B cell (primary cell): ENCODE data around the gene P2RX7. TPM values are rescaled to one million over a fixed set of nuclear protein-coding genes. Genes with fewer than 3 reads are reported as not detected.

Experiments
- ATAC-seq: fragments of 200-7000 bp; cut with Tn5 transposase; one replicate; pipeline ENCODE4 v1.10.0; 2021; ENCODE audit warnings: low read depth, mild to moderate bottlenecking, moderate number of reproducible peaks, moderate library complexity
- CTCF ChIA-PET: fragments of 350-600 bp; sonication (Branson Sonifier 250); formaldehyde crosslinking; loops from one replicate; lab custom pipeline; 2021; ENCODE audit warnings: antibody characterized with exemption, inconsistent platforms; lab: Charles Lee
- POLR2A ChIA-PET: fragments of 350-600 bp; sonication (Branson Sonifier 250); formaldehyde crosslinking; loops from one replicate; lab custom pipeline; 2021; ENCODE audit warnings: antibody characterized with exemption; lab: Charles Lee
- DNase-seq: peaks from one replicate; pipeline ENCODE4 v3.0.0; 2013
- H2AFZ ChIP-seq: 2 replicates; pipeline ENCODE4 v1.6.1; 2012; ENCODE audit warnings: mild to moderate bottlenecking, low read depth, low read length; ENCODE audit not compliant: insufficient read depth, poor library complexity, severe bottlenecking
- H3K27ac ChIP-seq, 2 donors: 1 replicate in 1 of 2; 2 replicates in 1 of 2; pipeline ENCODE4 v1.5.1; 2012 to 2013; ENCODE audit warnings: low read length in 2 of 2, mild to moderate bottlenecking in 2 of 2, moderate library complexity in 1 of 2
- H3K27me3 ChIP-seq, 4 experiments: fragments of 200-600 bp in 1 of 4; sonication (generic) in 1 of 4; replicated peaks in 1 of 4; 1 replicate in 2 of 4; 2 replicates in 2 of 4; pipeline versions ENCODE4 v1.6.1 to v1.7.0; 2013 to 2016; ENCODE audit warnings: low read length in 3 of 4, mild to moderate bottlenecking in 2 of 4, mixed read lengths in 1 of 4, moderate library complexity in 1 of 4; ENCODE audit not compliant: insufficient read depth in 4 of 4, control insufficient read depth in 3 of 4; ENCODE audit errors: control extremely low read depth in 1 of 4
- H3K36me3 ChIP-seq, 2 experiments: replicated peaks in 1 of 2; 1 replicate in 1 of 2; 2 replicates in 1 of 2; pipeline versions ENCODE4 v1.6.1 to v1.7.1; 2013; ENCODE audit warnings: low read length in 1 of 2; ENCODE audit not compliant: insufficient read depth in 2 of 2, control insufficient read depth in 1 of 2; ENCODE audit errors: control extremely low read depth in 1 of 2, extremely low read depth in 1 of 2
- H3K4me1 ChIP-seq, 2 donors: fragments of 200-600 bp in 1 of 2; sonication (generic) in 1 of 2; 1 replicate in 1 of 2; 2 replicates in 1 of 2; pipeline versions ENCODE4 v1.5.1 to v1.6.1; 2013 to 2017; ENCODE audit warnings: low read length in 2 of 2; ENCODE audit not compliant: control insufficient read depth in 2 of 2, insufficient read depth in 2 of 2
- H3K4me2 ChIP-seq: replicated peaks from 2 replicates; pipeline ENCODE3; 2012; ENCODE audit warnings: mild to moderate bottlenecking, low read depth, low read length; ENCODE audit not compliant: poor library complexity, severe bottlenecking
- H3K4me3 ChIP-seq, 5 experiments: fragments of 200-600 bp in 1 of 5; sonication (generic) in 1 of 5; 1 replicate in 3 of 5; 2 replicates in 2 of 5; pipeline versions ENCODE4 v1.5.1 to v1.7.0; 2011 to 2016; ENCODE audit warnings: low read length in 4 of 5, mild to moderate bottlenecking in 4 of 5, low read depth in 2 of 5, control low read depth in 1 of 5, moderate library complexity in 1 of 5; ENCODE audit not compliant: insufficient read depth in 1 of 5; ENCODE audit errors: control extremely low read depth in 1 of 5, extremely low read depth in 1 of 5
- H3K79me2 ChIP-seq: fragments of 200-600 bp; sonication (generic); one replicate; pipeline ENCODE4 v1.6.0; 2016; ENCODE audit warnings: low read length; ENCODE audit not compliant: control insufficient read depth, insufficient read depth
- H3K9ac ChIP-seq: fragments of 200-600 bp; sonication (generic); 2 replicates; pipeline ENCODE4 v1.6.1; 2017; ENCODE audit warnings: mild to moderate bottlenecking, low read length, moderate library complexity
- H3K9me3 ChIP-seq, 3 donors: one replicate each; pipeline versions ENCODE4 v1.6.1 to v1.7.1; 2013; ENCODE audit warnings: low read length in 2 of 3; ENCODE audit not compliant: control insufficient read depth in 2 of 3, insufficient read depth in 1 of 3; ENCODE audit errors: control extremely low read depth in 1 of 3
- H4K20me1 ChIP-seq: 2 replicates; pipeline ENCODE4 v1.6.0; 2012; ENCODE audit warnings: mild to moderate bottlenecking, low read length; ENCODE audit not compliant: insufficient read depth, control insufficient read depth, poor library complexity, severe bottlenecking
- H3K27ac Mint-ChIP-seq: one replicate; pipeline ENCODE4 v1.8.0; 2021; ENCODE audit warnings: mixed read lengths
- H3K27me3 Mint-ChIP-seq: one replicate; pipeline ENCODE4 v1.8.0; 2021; ENCODE audit warnings: mixed read lengths
- H3K4me1 Mint-ChIP-seq: one replicate; pipeline ENCODE4 v1.8.0; 2021; ENCODE audit warnings: mixed read lengths
- H3K4me3 Mint-ChIP-seq: one replicate; pipeline ENCODE4 v1.8.0; 2021; ENCODE audit warnings: mixed read lengths
- H3K9me3 Mint-ChIP-seq: one replicate; pipeline ENCODE4 v1.8.0; 2022; ENCODE audit warnings: mixed read lengths; ENCODE audit not compliant: insufficient read depth
- EZH2 ChIP-seq: IDR thresholded peaks from 2 replicates; pipeline ENCODE4 v1.6.1; 2012; ENCODE audit warnings: borderline replicate concordance, low read depth, mild to moderate bottlenecking, moderate library complexity, low read length; ENCODE audit not compliant: insufficient read depth, poor library complexity, severe bottlenecking
- WGBS: methylation state at CpG from one replicate; pipeline ENCODE4 v1.1.5; 2013; ENCODE audit warnings: missing lambda C conversion rate; ENCODE audit not compliant: insufficient coverage; 5-methylcytosine and 5-hydroxymethylcytosine counted together
- intact Hi-C: fragments of 100-400 bp; cut with micrococcal nuclease; formaldehyde crosslinking; loops from one replicate; pipeline ENCODE4 v1.10.0; 2022
- polyA plus RNA-seq: library from polyadenylated mRNA; depleted of rRNA; stranded (reverse); fragments of >200 nt; gene quantifications from 2 replicates; pipeline ENCODE4 v1.2.3, GENCODE V29; 2012
- total RNA-seq, 2 donors: library from RNA; stranded (reverse); fragments of 120-200 nt in 1 of 2; gene quantifications; 1 replicate in 1 of 2; 2 replicates in 1 of 2; pipeline versions ENCODE4 v1.2.3 to v1.2.4, GENCODE V29; 2013 to 2022
- TF ChIP-seq, protein P1 (sequence below): fragments of 200-600 bp; IDR thresholded peaks from one replicate; pipeline ENCODE4 v1.8.0; 2022; ENCODE audit warnings: antibody characterized with exemption, mild to moderate bottlenecking

The P2RX7 gene
- total and polyA plus RNA-seq, 2 donors (not counting 1 experiment from before 2014, with no cell fraction given) = 5.3 to 6.3 TPM

DNA sequence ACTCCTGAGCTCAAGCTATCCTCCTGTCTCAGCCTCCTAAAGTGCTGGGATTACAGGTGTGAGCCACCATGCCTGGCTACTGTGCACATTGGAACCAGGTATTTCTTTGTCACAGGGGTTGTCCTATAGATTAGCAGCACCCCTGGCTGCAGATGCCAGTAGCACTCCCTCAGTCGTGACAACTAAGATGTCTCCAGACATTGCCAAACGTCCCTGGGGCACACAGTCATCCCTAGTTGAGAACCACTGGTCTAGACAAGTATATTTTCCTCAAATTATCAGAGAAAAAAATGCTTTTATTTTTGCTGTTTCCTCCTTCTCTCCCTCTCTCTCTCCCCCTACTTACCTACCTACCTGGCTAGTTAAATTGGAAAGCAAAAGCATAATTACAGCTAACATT is 17.9 kb upstream of the P2RX7 start:
- 90% methylated on average over 1 of the region's 2 CpGs for WGBS
- H3K27ac Mint-ChIP-seq = no peak overlapping the region
- POLR2A ChIA-PET = no interaction called here

DNA sequence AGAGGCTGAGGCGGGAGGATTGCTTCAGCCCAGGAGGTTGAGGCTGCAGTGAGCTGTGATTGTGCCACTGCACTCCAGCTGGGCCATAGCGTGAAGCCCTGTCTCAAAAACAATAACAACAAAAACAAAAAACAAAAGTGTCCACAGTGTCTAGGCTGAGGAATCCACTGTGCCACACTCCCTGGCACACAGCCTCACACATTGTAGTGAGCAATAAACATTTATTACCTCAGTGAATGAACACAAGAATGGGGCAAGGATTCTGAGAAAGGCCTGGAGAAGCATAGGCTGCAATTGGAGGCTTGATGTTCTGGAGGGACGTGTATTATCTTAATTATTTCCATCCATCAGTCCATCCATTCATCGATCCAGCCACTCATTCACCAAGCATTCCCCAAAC is 17.1 kb upstream of the P2RX7 start:
- Mint-ChIP-seq H3K4me1 (no peaks in the 10 kb centered on the region), H3K27me3 (no peaks in the 10 kb centered on the region), H3K27ac (no peak overlapping the region), H3K9me3 (no peaks in the 10 kb centered on the region), H3K4me3 (no peak overlapping the region)
- H3K9me3 ChIP-seq = no peaks in the 10 kb centered on the region
- ATAC-seq (no peak), DNase-seq (no peak)
- TF ChIP-seq, protein P1, sequence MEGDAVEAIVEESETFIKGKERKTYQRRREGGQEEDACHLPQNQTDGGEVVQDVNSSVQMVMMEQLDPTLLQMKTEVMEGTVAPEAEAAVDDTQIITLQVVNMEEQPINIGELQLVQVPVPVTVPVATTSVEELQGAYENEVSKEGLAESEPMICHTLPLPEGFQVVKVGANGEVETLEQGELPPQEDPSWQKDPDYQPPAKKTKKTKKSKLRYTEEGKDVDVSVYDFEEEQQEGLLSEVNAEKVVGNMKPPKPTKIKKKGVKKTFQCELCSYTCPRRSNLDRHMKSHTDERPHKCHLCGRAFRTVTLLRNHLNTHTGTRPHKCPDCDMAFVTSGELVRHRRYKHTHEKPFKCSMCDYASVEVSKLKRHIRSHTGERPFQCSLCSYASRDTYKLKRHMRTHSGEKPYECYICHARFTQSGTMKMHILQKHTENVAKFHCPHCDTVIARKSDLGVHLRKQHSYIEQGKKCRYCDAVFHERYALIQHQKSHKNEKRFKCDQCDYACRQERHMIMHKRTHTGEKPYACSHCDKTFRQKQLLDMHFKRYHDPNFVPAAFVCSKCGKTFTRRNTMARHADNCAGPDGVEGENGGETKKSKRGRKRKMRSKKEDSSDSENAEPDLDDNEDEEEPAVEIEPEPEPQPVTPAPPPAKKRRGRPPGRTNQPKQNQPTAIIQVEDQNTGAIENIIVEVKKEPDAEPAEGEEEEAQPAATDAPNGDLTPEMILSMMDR = no peak
- TF ChIP-seq EZH2 = no peak
- H4K20me1 ChIP-seq = no peaks in the 10 kb centered on the region
- ChIA-PET POLR2A (no interaction called here), CTCF (no interaction called here)
- no peak overlapping the region for H3K9ac ChIP-seq
- no peak overlapping the region for H3K4me2 ChIP-seq
- WGBS = no CpG with 5 or more reads among the region's 4 CpGs
- H2AFZ ChIP-seq = no peak overlapping the region
- H3K4me3 ChIP-seq = no peak overlapping the region
- no peaks in the 10 kb centered on the region for H3K36me3 ChIP-seq
- intact Hi-C loops = no loop called here
- no peaks in the 10 kb centered on the region for H3K27me3 ChIP-seq
- H3K27ac ChIP-seq = no peak overlapping the region
- H3K4me1 ChIP-seq = no peaks in the 10 kb centered on the region
- H3K79me2 ChIP-seq = no peaks in the 10 kb centered on the region

More for the DNA sequence above, 17.9 kb upstream of the P2RX7 start:
- CTCF ChIA-PET = no interaction called here
- Histone ChIP-seq H3K9me3 (no peaks in the 10 kb centered on the region), H3K4me3 (no peak overlapping the region), H3K27ac (no peak overlapping the region), H3K9ac (no peak overlapping the region), H3K4me2 (no peak overlapping the region), H3K36me3 (no peaks in the 10 kb centered on the region), H3K4me1 (peaks cover 0 to 6% of the 10 kb centered on the region in 2 donors), H3K27me3 (no peaks in the 10 kb centered on the region), H4K20me1 (no peaks in the 10 kb centered on the region), H3K79me2 (no peaks in the 10 kb centered on the region), H2AFZ (no peak overlapping the region)
- Mint-ChIP-seq H3K4me3 (no peak overlapping the region), H3K4me1 (peaks cover 4% of the 10 kb centered on the region), H3K9me3 (no peaks in the 10 kb centered on the region), H3K27me3 (no peaks in the 10 kb centered on the region)
- no peak for TF ChIP-seq EZH2
- TF ChIP-seq, protein P1 = no peak
- intact Hi-C loops = loop anchor here (5.0 kb wide), 3 partner anchors 53 to 468 kb away; no protein-coding TSS in a partner anchor
- ATAC-seq (no peak), DNase-seq (no peak)
